Right lobe of liver (tissue), 4 donors: ENCODE results near the gene LAMC2.

ENCODE experiments used
- CTCF ChIP-seq, 4 donors: fragments of 200-600 bp in 3 of 4; fragments of 450-650 bp in 1 of 4; IDR thresholded peaks; one replicate each; pipeline versions ENCODE4 v1.5.1 to v1.8.0; 2016 to 2022; ENCODE audit warnings: antibody characterized with exemption in 4 of 4, mild to moderate bottlenecking in 2 of 4
- POLR2A ChIP-seq: fragments of 450-650 bp; IDR thresholded peaks from one replicate; pipeline ENCODE4 v1.6.1; 2017; ENCODE audit warnings: antibody characterized with exemption, mild to moderate bottlenecking
- donor health status: DM: no; HTN: no; CAD: no.
- donor health status: DM: no; HTN: no; CAD: no.
- donor health status: DM: no; HTN: yes; CAD: no.

- TF ChIP-seq CTCF (IDR thresholded peaks at IDR 0.05): no peak
- no peak for TF ChIP-seq POLR2A
Measured at GRCh38 chr1:183197762-183198161, 11.7 kb downstream of the LAMC2 start.
